GM10266 (cell line): ENCODE results near the gene RGS5.

Experiments
- DNase-seq: peaks from one replicate; pipeline ENCODE4 v3.0.0; 2012; ENCODE audit errors: extremely low spot score
- CTCF ChIP-seq: IDR thresholded peaks from 2 replicates; pipeline ENCODE4 v1.5.1; 2012; ENCODE audit warnings: mild to moderate bottlenecking, low read depth; ENCODE audit not compliant: control insufficient read depth, insufficient read depth; ENCODE audit errors: missing control alignments

Gene RGS5

GRCh38 chr1:163163163-163163562 lies 39.6 kb downstream of the RGS5 start:
- TF ChIP-seq CTCF = no peak
- no peak for DNase-seq

- no peak for DNase-seq
- TF ChIP-seq CTCF = no peak
Measured at GRCh38 chr1:163162381-163162914, 40.3 kb downstream of the RGS5 start.

- TF ChIP-seq CTCF = no peak
- no peak for DNase-seq
Measured at GRCh38 chr1:163161841-163162240, 40.9 kb downstream of the RGS5 start.

GRCh38 chr1:163161337-163161736 lies 41.4 kb downstream of the RGS5 start:
- no peak for DNase-seq
- no peak for TF ChIP-seq CTCF

GRCh38 chr1:163155606-163156005 lies 47.1 kb downstream of the RGS5 start:
- DNase-seq = no peak
- TF ChIP-seq CTCF = no peak

GRCh38 chr1:163148911-163149310 lies 53.8 kb downstream of the RGS5 start:
- no peak for TF ChIP-seq CTCF
- DNase-seq = no peak

GRCh38 chr1:163147019-163147418 lies 55.7 kb downstream of the RGS5 start:
- no peak for TF ChIP-seq CTCF
- no peak for DNase-seq
